Measurements from ENCODE around the gene OR51A4. TPM values are rescaled to one million over a fixed set of nuclear protein-coding genes. Genes with fewer than 3 reads are reported as not detected.
"Not testable (repeated sequence)": the region's sequence is repeated elsewhere in the genome, so short reads cannot be mapped to it uniquely, and the experiment has no call there.

Gene OR51A4
- total RNA-seq, result not detected in 2 replicates

- DNase-seq (ENCODE audit: low read depth in 2 of 2), result no peak
Measured at GRCh38 chr11:4947505-4947904, at the start of gene OR51A4. Gene OR51A4, minus strand, starts transcription at chr11:4947605. Its CDS starts 505 bp downstream, at chr11:4947100.

- DNase-seq (ENCODE audit: low read depth in 2 of 2), result no peak
Measured at GRCh38 chr11:4994551-4994950, 47.1 kb upstream of the OR51A4 start, which contains the start of gene OR51L1. Gene OR51L1, plus strand, starts transcription at chr11:4994851. Its CDS starts 4,132 bp downstream, at chr11:4998983.

GRCh38 chr11:4991060-4991459 is 43.7 kb upstream of the OR51A4 start:
- DNase-seq (ENCODE audit: low read depth in 2 of 2), result no peak

- DNase-seq (ENCODE audit: low read depth in 2 of 2), result no peak
Measured at GRCh38 chr11:4983841-4984240, 36.4 kb upstream of the OR51A4 start.

- DNase-seq (ENCODE audit: low read depth in 2 of 2), result no peak
Measured at GRCh38 chr11:4982678-4983077, 35.3 kb upstream of the OR51A4 start.

- DNase-seq (ENCODE audit: low read depth in 2 of 2), result no peak
Measured at GRCh38 chr11:4979036-4979435, 31.6 kb upstream of the OR51A4 start.

GRCh38 chr11:4975436-4975835 is 28.0 kb upstream of the OR51A4 start:
- DNase-seq (ENCODE audit: low read depth in 2 of 2), result no peak

GRCh38 chr11:4962816-4963215 is 15.4 kb upstream of the OR51A4 start:
- no peak for DNase-seq (ENCODE audit: low read depth in 2 of 2)

- DNase-seq (ENCODE audit: low read depth in 2 of 2), result no peak
Measured at GRCh38 chr11:4960877-4961276, 13.5 kb upstream of the OR51A4 start.

- no peak for DNase-seq (ENCODE audit: low read depth in 2 of 2)
Measured at GRCh38 chr11:4957396-4957795, 10.0 kb upstream of the OR51A4 start.

GRCh38 chr11:4955613-4956012 is 8.2 kb upstream of the OR51A4 start, which contains the start of gene OR51A2:
Gene OR51A2, minus strand, starts transcription at chr11:4955713. Its CDS starts 0 bp downstream, at chr11:4955713.
- DNase-seq (ENCODE audit: low read depth in 2 of 2), result not testable (repeated sequence)

- DNase-seq (ENCODE audit: low read depth in 2 of 2), result no peak
Measured at GRCh38 chr11:4936745-4937144, 10.7 kb downstream of the OR51A4 start.

GRCh38 chr11:4932751-4933150 is 14.7 kb downstream of the OR51A4 start:
- no peak for DNase-seq (ENCODE audit: low read depth in 2 of 2)

- no peak for DNase-seq (ENCODE audit: low read depth in 2 of 2)
Measured at GRCh38 chr11:4926608-4927007, 20.8 kb downstream of the OR51A4 start.

- no peak for DNase-seq (ENCODE audit: low read depth in 2 of 2)
Measured at GRCh38 chr11:4924239-4924638, 23.2 kb downstream of the OR51A4 start, which contains the start of gene OR51G1. Gene OR51G1, minus strand, starts transcription at chr11:4924339. Its CDS starts 0 bp downstream, at chr11:4924339.

- no peak for DNase-seq (ENCODE audit: low read depth in 2 of 2)
Measured at GRCh38 chr11:4922304-4922703, 25.1 kb downstream of the OR51A4 start.

- DNase-seq (ENCODE audit: low read depth in 2 of 2), result no peak
Measured at GRCh38 chr11:4921796-4922195, 25.6 kb downstream of the OR51A4 start.

- no peak for DNase-seq (ENCODE audit: low read depth in 2 of 2)
Measured at GRCh38 chr11:4919250-4919649, 28.2 kb downstream of the OR51A4 start, which contains the start of gene OR51G2. Gene OR51G2, minus strand, starts transcription at chr11:4919350. Its CDS starts 3,687 bp downstream, at chr11:4915663.

- no peak for DNase-seq (ENCODE audit: low read depth in 2 of 2)
Measured at GRCh38 chr11:4916581-4916980, 30.8 kb downstream of the OR51A4 start.

- no peak for DNase-seq (ENCODE audit: low read depth in 2 of 2)
Measured at GRCh38 chr11:4903484-4903883, 43.9 kb downstream of the OR51A4 start, which contains the start of gene OR51A7. Gene OR51A7, plus strand, starts transcription at chr11:4903783. Its CDS starts 3,587 bp downstream, at chr11:4907370.
